Caco-2 (cell line): ENCODE measurements around the gene NUDT16L1. TPM values are rescaled to one million over a fixed set of nuclear protein-coding genes. Genes with fewer than 3 reads are reported as not detected.

Experiments
- BruUV-seq: library from RNA; stranded (reverse); fragments of 400-500 nt; replicated peaks from 2 replicates; lab custom pipeline; 2021; lab: Mats Ljungman, UMichigan
- CTCF ChIA-PET: fragments of 300-600 bp; sonication (Branson Sonifier 250); formaldehyde crosslinking; loops from one replicate; lab custom pipeline; 2022; ENCODE audit warnings: antibody characterized with exemption; lab: Charles Lee
- POLR2A ChIA-PET: fragments of 300-600 bp; sonication (Branson Sonifier 250); formaldehyde crosslinking; loops from one replicate; lab custom pipeline; 2022; ENCODE audit warnings: antibody characterized with exemption; lab: Charles Lee
- DNase-seq, 2 experiments: peaks; one replicate each; pipeline versions ENCODE4 v3.0.0 to v3.0.0-alpha.2; 2020 to 2022
- H3K27me3 ChIP-seq: replicated peaks from 2 replicates; pipeline ENCODE4 v1.6.0; 2011; ENCODE audit warnings: low read length; ENCODE audit not compliant: control insufficient read depth, insufficient read depth
- H3K36me3 ChIP-seq: 2 replicates; pipeline ENCODE4 v1.5.1; 2011; ENCODE audit warnings: low read length; ENCODE audit not compliant: control insufficient read depth, insufficient read depth
- H3K4me1 ChIP-seq: fragments of 250-450 bp; sonication (Bioruptor Pico); 2 replicates; pipeline ENCODE4 v1.5.1; 2020; ENCODE audit warnings: mild to moderate bottlenecking
- H3K4me3 ChIP-seq: 2 replicates; pipeline ENCODE4 v1.5.1; 2011; ENCODE audit warnings: low read depth, mild to moderate bottlenecking, control low read depth, low read length
- H3K9me3 ChIP-seq: fragments of 250-450 bp; sonication (Bioruptor Pico); 2 replicates; pipeline ENCODE4 v1.5.1; 2020; ENCODE audit warnings: mild to moderate bottlenecking, moderate library complexity
- H3K27ac Mint-ChIP-seq: one replicate; pipeline ENCODE4 v1.8.0; 2022; ENCODE audit warnings: mixed read lengths; ENCODE audit not compliant: unreplicated experiment
- H3K27me3 Mint-ChIP-seq: one replicate; pipeline ENCODE4 v1.8.0; 2022; ENCODE audit warnings: mixed read lengths; ENCODE audit not compliant: insufficient read depth, unreplicated experiment
- H3K36me3 Mint-ChIP-seq: one replicate; pipeline ENCODE4 v1.8.0; 2022; ENCODE audit warnings: mild to moderate bottlenecking, mixed read lengths; ENCODE audit not compliant: insufficient read depth, unreplicated experiment
- H3K4me1 Mint-ChIP-seq: one replicate; pipeline ENCODE4 v1.8.0; 2022; ENCODE audit warnings: low read depth, mixed read lengths; ENCODE audit not compliant: unreplicated experiment
- H3K4me3 Mint-ChIP-seq: one replicate; pipeline ENCODE4 v1.8.0; 2022; ENCODE audit warnings: mild to moderate bottlenecking, moderate library complexity, mixed read lengths; ENCODE audit not compliant: unreplicated experiment
- H3K9me3 Mint-ChIP-seq: one replicate; pipeline ENCODE4 v1.8.0; 2022; ENCODE audit warnings: mixed read lengths; ENCODE audit not compliant: unreplicated experiment
- intact Hi-C: fragments of 100-400 bp; cut with micrococcal nuclease; formaldehyde crosslinking; loops from one replicate; pipeline ENCODE4 v1.10.0; 2022; ENCODE audit not compliant: unreplicated experiment
- microRNA-seq: library from miRNA; unstranded; fragments of <30 nt; microRNA quantifications from one replicate; pipeline ENCODE4 v1.2.0, GENCODE V29; 2022
- total RNA-seq: library from RNA; stranded (reverse); gene quantifications from 2 replicates; pipeline ENCODE4 v1.2.3, GENCODE V29; 2022
- TF ChIP-seq, protein P1 (sequence below), 2 experiments: fragments of 200-600 bp in 1 of 2; IDR thresholded peaks; 1 replicate in 1 of 2; 2 replicates in 1 of 2; pipeline versions ENCODE4 v1.5.1 to v1.8.0; 2011 to 2022; ENCODE audit warnings: antibody characterized with exemption in 1 of 2, control low read depth in 1 of 2, inconsistent platforms in 1 of 2, low read depth in 1 of 2, low read length in 1 of 2, mild to moderate bottlenecking in 1 of 2, moderate library complexity in 1 of 2; ENCODE audit not compliant: insufficient read depth in 1 of 2, severe bottlenecking in 1 of 2, unreplicated experiment in 1 of 2

Gene NUDT16L1
- total RNA-seq, 1 experiment from 2014 or later = 31.3 TPM

DNA sequence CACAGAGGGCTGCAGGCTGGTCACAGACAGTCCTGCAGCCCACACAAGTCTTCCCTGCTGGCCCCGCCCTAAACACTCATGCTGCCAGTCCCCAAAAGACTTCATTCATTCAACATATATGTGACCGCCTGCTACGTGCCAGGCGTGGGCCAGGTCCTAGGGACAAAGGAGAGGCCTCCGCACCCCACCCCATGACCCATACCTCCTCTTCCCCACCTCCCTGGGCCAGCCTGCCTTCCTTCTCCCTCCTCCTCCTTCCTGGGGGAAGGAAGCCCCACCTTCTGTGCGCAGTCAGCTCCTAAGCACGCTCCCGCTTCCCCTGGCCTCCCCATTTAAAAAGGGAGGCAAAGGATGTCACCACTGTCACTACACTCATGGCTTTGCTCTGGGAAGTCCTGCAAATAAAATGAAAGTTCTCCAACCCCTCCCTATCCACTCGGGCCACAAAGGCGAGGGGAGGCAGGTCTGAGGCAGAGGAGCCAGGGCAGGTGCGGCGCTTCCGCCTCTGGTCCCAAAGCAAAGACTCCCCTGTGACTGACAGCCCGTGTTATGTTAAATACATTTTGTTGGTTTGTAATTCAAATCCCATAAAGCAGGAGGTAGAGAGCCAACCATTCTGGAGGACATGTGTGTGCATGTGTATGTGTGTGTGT lies 50.0 kb downstream of the NUDT16L1 start:
- no TSS peak for BruUV-seq
- DNase-seq = no peak
- H3K4me3 ChIP-seq = no peak overlapping the region

DNA sequence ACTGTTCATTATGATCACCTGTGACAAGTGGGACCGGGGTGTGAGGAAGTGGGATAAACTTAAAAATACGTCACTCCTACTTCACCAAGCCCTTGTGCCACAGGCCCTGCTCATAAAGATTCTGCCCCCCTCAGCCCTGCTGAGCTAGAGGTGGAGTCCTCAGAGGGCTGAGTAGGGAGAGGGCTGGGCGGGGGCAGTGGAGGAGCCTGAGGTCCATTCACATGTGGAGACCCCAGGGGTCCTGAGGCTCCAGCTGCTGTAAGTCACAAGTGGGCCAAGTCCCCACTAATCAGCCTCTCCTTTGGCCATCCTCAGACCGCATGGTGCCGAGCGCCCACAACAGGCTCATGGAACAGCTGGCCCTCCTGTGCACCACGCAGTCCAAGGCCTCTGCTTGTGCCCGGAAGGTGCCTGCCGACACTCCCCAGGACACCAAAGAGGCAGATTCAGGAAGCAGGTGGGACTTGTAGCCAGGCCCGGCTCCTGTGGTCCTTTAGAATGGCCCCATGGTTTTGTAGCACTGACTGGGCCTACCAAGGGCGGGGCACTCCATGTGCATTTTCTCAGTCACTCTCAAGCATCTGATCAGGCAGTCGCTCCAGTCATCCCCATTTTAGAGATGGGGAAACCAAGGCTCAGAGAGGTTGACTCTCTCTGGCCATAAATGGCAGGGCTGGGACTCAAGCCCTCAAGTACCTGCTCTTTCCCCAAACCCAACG lies 51.4 kb downstream of the NUDT16L1 start:
- Histone ChIP-seq H3K4me3 (no peak overlapping the region), H3K9me3 (no peaks in the 10 kb centered on the region), H3K27me3 (no peaks in the 10 kb centered on the region), H3K4me1 (no peaks in the 10 kb centered on the region), H3K36me3 (no peaks in the 10 kb centered on the region)
- Mint-ChIP-seq H3K27ac (no peak overlapping the region), H3K27me3 (no peaks in the 10 kb centered on the region), H3K4me3 (no peak overlapping the region), H3K4me1 (no peaks in the 10 kb centered on the region), H3K9me3 (no peaks in the 10 kb centered on the region), H3K36me3 (peaks cover 8% of the 10 kb centered on the region)
- CTCF ChIA-PET = no interaction called here
- intact Hi-C loops = no loop called here
- TF ChIP-seq, protein P1, sequence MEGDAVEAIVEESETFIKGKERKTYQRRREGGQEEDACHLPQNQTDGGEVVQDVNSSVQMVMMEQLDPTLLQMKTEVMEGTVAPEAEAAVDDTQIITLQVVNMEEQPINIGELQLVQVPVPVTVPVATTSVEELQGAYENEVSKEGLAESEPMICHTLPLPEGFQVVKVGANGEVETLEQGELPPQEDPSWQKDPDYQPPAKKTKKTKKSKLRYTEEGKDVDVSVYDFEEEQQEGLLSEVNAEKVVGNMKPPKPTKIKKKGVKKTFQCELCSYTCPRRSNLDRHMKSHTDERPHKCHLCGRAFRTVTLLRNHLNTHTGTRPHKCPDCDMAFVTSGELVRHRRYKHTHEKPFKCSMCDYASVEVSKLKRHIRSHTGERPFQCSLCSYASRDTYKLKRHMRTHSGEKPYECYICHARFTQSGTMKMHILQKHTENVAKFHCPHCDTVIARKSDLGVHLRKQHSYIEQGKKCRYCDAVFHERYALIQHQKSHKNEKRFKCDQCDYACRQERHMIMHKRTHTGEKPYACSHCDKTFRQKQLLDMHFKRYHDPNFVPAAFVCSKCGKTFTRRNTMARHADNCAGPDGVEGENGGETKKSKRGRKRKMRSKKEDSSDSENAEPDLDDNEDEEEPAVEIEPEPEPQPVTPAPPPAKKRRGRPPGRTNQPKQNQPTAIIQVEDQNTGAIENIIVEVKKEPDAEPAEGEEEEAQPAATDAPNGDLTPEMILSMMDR (IDR thresholded peaks at IDR 0.05; ENCODE audit: insufficient read depth in 1 of 2, low read depth in 1 of 2, low read length in 1 of 2, severe bottlenecking in 1 of 2, unreplicated experiment in 1 of 2) = no peak
- no peak for DNase-seq
- POLR2A ChIA-PET = no interaction called here
- no TSS peak for BruUV-seq

More for the DNA sequence above, 50.0 kb downstream of the NUDT16L1 start:
- CTCF ChIA-PET = no interaction called here
- H3K27me3 Mint-ChIP-seq = no peaks in the 10 kb centered on the region
- POLR2A ChIA-PET = no interaction called here
- H3K4me1 Mint-ChIP-seq = no peaks in the 10 kb centered on the region
- Histone ChIP-seq H3K36me3 (no peaks in the 10 kb centered on the region), H3K27me3 (no peaks in the 10 kb centered on the region), H3K9me3 (no peaks in the 10 kb centered on the region), H3K4me1 (no peaks in the 10 kb centered on the region)
- H3K36me3 Mint-ChIP-seq = peaks cover 6% of the 10 kb centered on the region
- H3K27ac Mint-ChIP-seq = no peak overlapping the region
- intact Hi-C loops = no loop called here
- TF ChIP-seq, protein P1 (IDR thresholded peaks at IDR 0.05; ENCODE audit: insufficient read depth in 1 of 2, low read depth in 1 of 2, low read length in 1 of 2, severe bottlenecking in 1 of 2, unreplicated experiment in 1 of 2) = no peak
- no peaks in the 10 kb centered on the region for H3K9me3 Mint-ChIP-seq
- H3K4me3 Mint-ChIP-seq = no peak overlapping the region

DNA sequence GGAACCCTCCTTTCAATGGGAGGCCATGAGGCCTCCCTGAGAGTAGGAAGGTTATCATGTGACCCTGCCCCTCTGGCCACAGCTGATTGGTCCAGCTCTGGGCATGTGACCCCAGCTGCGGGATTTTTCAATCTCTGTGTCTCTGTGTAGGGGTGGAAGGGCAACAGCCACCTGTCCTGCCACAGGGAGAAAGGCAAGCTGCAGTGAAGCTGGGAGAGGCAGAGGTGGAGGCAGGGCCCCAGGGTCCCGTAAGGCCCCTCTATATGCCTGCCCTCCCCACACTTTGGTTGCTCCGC lies 51.9 kb downstream of the NUDT16L1 start:
- Mint-ChIP-seq H3K27me3 (no peaks in the 10 kb centered on the region), H3K36me3 (peaks cover 10% of the 10 kb centered on the region), H3K4me3 (no peak overlapping the region), H3K27ac (no peak overlapping the region), H3K9me3 (no peaks in the 10 kb centered on the region), H3K4me1 (no peaks in the 10 kb centered on the region)
- no peaks in the 10 kb centered on the region for H3K36me3 ChIP-seq
- ChIA-PET CTCF (no interaction called here), POLR2A (no interaction called here)
- TF ChIP-seq, protein P1 (IDR thresholded peaks at IDR 0.05; ENCODE audit: insufficient read depth in 1 of 2, low read depth in 1 of 2, low read length in 1 of 2, severe bottlenecking in 1 of 2, unreplicated experiment in 1 of 2) = no peak
- no peak overlapping the region for H3K4me3 ChIP-seq
- no peaks in the 10 kb centered on the region for H3K4me1 ChIP-seq
- intact Hi-C loops = no loop called here
- no peak for DNase-seq
- BruUV-seq = no TSS peak
- H3K27me3 ChIP-seq = no peaks in the 10 kb centered on the region
- H3K9me3 ChIP-seq = no peaks in the 10 kb centered on the region

Small RNA genes within 50 kb of the gene (microRNA-seq; reads per million reads assigned to microRNA genes)
- 1.1 reads per million for gene MIR6769A

Other genes with a start within 250 kb of the NUDT16L1 start
- gene NMRAL1, start 218.9 kb upstream of the NUDT16L1 start, total RNA-seq = 68.3 and 71.1 TPM in 2 replicates
- gene HMOX2, start 217.2 kb upstream of the NUDT16L1 start, total RNA-seq = 35.7 and 36.7 TPM in 2 replicates
- gene CDIP1, start 154.8 kb upstream of the NUDT16L1 start, total RNA-seq = 45.0 and 51.7 TPM in 2 replicates
- gene C16orf96, start 137.2 kb upstream of the NUDT16L1 start, total RNA-seq = 0.11 and 0.19 TPM in 2 replicates
- 32.4 and 36.2 TPM in 2 replicates for gene UBALD1, start 78.7 kb upstream of the NUDT16L1 start, total RNA-seq
- 67.1 and 72.3 TPM in 2 replicates for gene MGRN1, start 68.7 kb upstream of the NUDT16L1 start, total RNA-seq
- 27.4 and 28.1 TPM in 2 replicates for gene ANKS3, start 40.7 kb downstream of the NUDT16L1 start, total RNA-seq
- 0.54 TPM in 1 of 2 replicates, not detected in the other for gene DNAAF8, start 41.0 kb downstream of the NUDT16L1 start, total RNA-seq
- 12.9 and 13.3 TPM in 2 replicates for gene ZNF500, start 73.6 kb downstream of the NUDT16L1 start, total RNA-seq
- not detected in 2 replicates for gene SEPTIN12, start 94.8 kb downstream of the NUDT16L1 start, total RNA-seq
- not detected in 2 replicates for gene SMIM22, start 101.8 kb downstream of the NUDT16L1 start, total RNA-seq
- gene ROGDI, start 109.1 kb downstream of the NUDT16L1 start, total RNA-seq = 18.2 and 19.0 TPM in 2 replicates
- 112 and 117 TPM in 2 replicates for gene GLYR1, start 153.7 kb downstream of the NUDT16L1 start, total RNA-seq
- 31.5 and 37.9 TPM in 2 replicates for gene UBN1, start 153.9 kb downstream of the NUDT16L1 start, total RNA-seq
- 61.5 and 68.1 TPM in 2 replicates for gene PPL, start 243.6 kb downstream of the NUDT16L1 start, total RNA-seq